Activated T-cell treated with anti-CD3 and anti-CD28 coated beads, Interleukin-2, amount 50 U/mL, for 4 hours (primary cell): ENCODE data around the gene SUPT16H. TPM values are rescaled to one million over a fixed set of nuclear protein-coding genes. Genes with fewer than 3 reads are reported as not detected.

Experiments used
- ATAC-seq, 2 donors: fragments of 200-7000 bp; cut with Tn5 transposase; one replicate each; pipeline ENCODE4 v1.10.0; 2021
- DNase-seq: peaks from one replicate; pipeline ENCODE4 v3.0.0-alpha.2; 2020
- H3K27me3 Mint-ChIP-seq: one replicate; pipeline ENCODE4 v1.8.0; 2021; ENCODE audit warnings: low read depth, mixed read lengths
- H3K36me3 Mint-ChIP-seq: one replicate; pipeline ENCODE4 v1.8.0; 2022; ENCODE audit warnings: mixed read lengths; ENCODE audit not compliant: insufficient read depth
- H3K4me1 Mint-ChIP-seq: one replicate; pipeline ENCODE4 v1.8.0; 2021; ENCODE audit warnings: low read depth, mixed read lengths
- H3K4me3 Mint-ChIP-seq: one replicate; pipeline ENCODE4 v1.8.0; 2021; ENCODE audit warnings: mild to moderate bottlenecking, moderate library complexity, mixed read lengths
- H3K9me3 Mint-ChIP-seq: one replicate; pipeline ENCODE4 v1.8.0; 2021; ENCODE audit warnings: mixed read lengths
- total RNA-seq, 3 donors: library from RNA; stranded (reverse); gene quantifications; one replicate each; pipeline ENCODE4 v1.2.1, GENCODE V29; 2021

The SUPT16H gene
- total RNA-seq, result 100 to 1,000 TPM; 166 to 187 (median 173) TPM

- H3K4me1 Mint-ChIP-seq, result peaks cover 38% of the 10 kb centered on the region
- H3K9me3 Mint-ChIP-seq, result no peaks in the 10 kb centered on the region
- H3K4me3 Mint-ChIP-seq, result peak within 1 kb of the TSS; percentile 95
- ATAC-seq (peak; percentile 89 to 90), DNase-seq (peak; percentile 92)
- no peaks in the 10 kb centered on the region for H3K27me3 Mint-ChIP-seq
- peaks cover 15% of the 10 kb centered on the region for H3K36me3 Mint-ChIP-seq
Observed at GRCh38 chr14:21383848-21384493, at the start of gene SUPT16H. SUPT16H (minus strand) TSS chr14:21384019; CDS start chr14:21383927, 92 bp downstream.

- no peaks in the 10 kb centered on the region for H3K27me3 Mint-ChIP-seq
- no peaks in the 10 kb centered on the region for H3K9me3 Mint-ChIP-seq
- DNase-seq, result no peak
- no peak overlapping the region for H3K4me3 Mint-ChIP-seq
- no peak for ATAC-seq
- peaks cover 34% of the 10 kb centered on the region for H3K4me1 Mint-ChIP-seq
- H3K36me3 Mint-ChIP-seq, result peaks cover 46% of the 10 kb centered on the region
Observed at GRCh38 chr14:21431126-21431525, 47.3 kb upstream of the SUPT16H start.

GRCh38 chr14:21428930-21429329 is 45.1 kb upstream of the SUPT16H start:
- Mint-ChIP-seq H3K4me1 (peaks cover 14% of the 10 kb centered on the region), H3K27me3 (no peaks in the 10 kb centered on the region), H3K9me3 (no peaks in the 10 kb centered on the region), H3K36me3 (peaks cover 48% of the 10 kb centered on the region), H3K4me3 (no peak overlapping the region)
- no peak for DNase-seq
- ATAC-seq, result no peak

- peaks cover 4% of the 10 kb centered on the region for H3K4me1 Mint-ChIP-seq
- H3K4me3 Mint-ChIP-seq, result no peak overlapping the region
- H3K9me3 Mint-ChIP-seq, result no peaks in the 10 kb centered on the region
- no peaks in the 10 kb centered on the region for H3K27me3 Mint-ChIP-seq
- no peak for ATAC-seq
- DNase-seq, result no peak
- peaks cover 48% of the 10 kb centered on the region for H3K36me3 Mint-ChIP-seq
Observed at GRCh38 chr14:21426692-21427091, 42.9 kb upstream of the SUPT16H start.

- H3K36me3 Mint-ChIP-seq, result peaks cover 26% of the 10 kb centered on the region
Observed at GRCh38 chr14:21419528-21419927, 35.7 kb upstream of the SUPT16H start.

GRCh38 chr14:21415329-21415728 is 31.5 kb upstream of the SUPT16H start:
- no peaks in the 10 kb centered on the region for H3K9me3 Mint-ChIP-seq
- no peak overlapping the region for H3K4me3 Mint-ChIP-seq
- peaks cover 39% of the 10 kb centered on the region for H3K36me3 Mint-ChIP-seq
- H3K4me1 Mint-ChIP-seq, result peaks cover 10% of the 10 kb centered on the region
- DNase-seq (no peak), ATAC-seq (no peak)
- H3K27me3 Mint-ChIP-seq, result no peaks in the 10 kb centered on the region

More at GRCh38 chr14:21419528-21419927, 35.7 kb upstream of the SUPT16H start:
- ATAC-seq, result no peak
- H3K27me3 Mint-ChIP-seq, result no peaks in the 10 kb centered on the region
- peaks cover 2% of the 10 kb centered on the region for H3K4me1 Mint-ChIP-seq
- DNase-seq, result no peak
- H3K4me3 Mint-ChIP-seq, result no peak overlapping the region
- H3K9me3 Mint-ChIP-seq, result no peaks in the 10 kb centered on the region

GRCh38 chr14:21414137-21414631 is 30.4 kb upstream of the SUPT16H start:
- H3K36me3 Mint-ChIP-seq, result peaks cover 45% of the 10 kb centered on the region

GRCh38 chr14:21408147-21408546 is 24.3 kb upstream of the SUPT16H start:
- ATAC-seq (no peak), DNase-seq (no peak)
- peaks cover 61% of the 10 kb centered on the region for H3K36me3 Mint-ChIP-seq
- H3K9me3 Mint-ChIP-seq, result no peaks in the 10 kb centered on the region
- H3K4me1 Mint-ChIP-seq, result no peaks in the 10 kb centered on the region
- H3K27me3 Mint-ChIP-seq, result no peaks in the 10 kb centered on the region
- H3K4me3 Mint-ChIP-seq, result no peak overlapping the region

More at GRCh38 chr14:21414137-21414631, 30.4 kb upstream of the SUPT16H start:
- Mint-ChIP-seq H3K4me1 (peaks cover 10% of the 10 kb centered on the region), H3K4me3 (no peak overlapping the region), H3K9me3 (no peaks in the 10 kb centered on the region), H3K27me3 (no peaks in the 10 kb centered on the region)
- ATAC-seq, result peak; percentile 85 to 91
- DNase-seq, result no peak

GRCh38 chr14:21406213-21406612 is 22.4 kb upstream of the SUPT16H start:
- no peak for DNase-seq
- H3K4me1 Mint-ChIP-seq, result no peaks in the 10 kb centered on the region
- H3K9me3 Mint-ChIP-seq, result no peaks in the 10 kb centered on the region
- no peaks in the 10 kb centered on the region for H3K27me3 Mint-ChIP-seq
- ATAC-seq, result no peak
- peaks cover 60% of the 10 kb centered on the region for H3K36me3 Mint-ChIP-seq
- H3K4me3 Mint-ChIP-seq, result no peak overlapping the region

GRCh38 chr14:21405097-21405496 is 21.3 kb upstream of the SUPT16H start:
- H3K9me3 Mint-ChIP-seq, result no peaks in the 10 kb centered on the region
- DNase-seq (no peak), ATAC-seq (no peak)
- H3K27me3 Mint-ChIP-seq, result no peaks in the 10 kb centered on the region
- no peaks in the 10 kb centered on the region for H3K4me1 Mint-ChIP-seq
- peaks cover 61% of the 10 kb centered on the region for H3K36me3 Mint-ChIP-seq
- no peak overlapping the region for H3K4me3 Mint-ChIP-seq

- H3K36me3 Mint-ChIP-seq, result peaks cover 49% of the 10 kb centered on the region
- H3K9me3 Mint-ChIP-seq, result no peaks in the 10 kb centered on the region
- no peaks in the 10 kb centered on the region for H3K4me1 Mint-ChIP-seq
- no peak for DNase-seq
- no peak overlapping the region for H3K4me3 Mint-ChIP-seq
- no peaks in the 10 kb centered on the region for H3K27me3 Mint-ChIP-seq
- no peak for ATAC-seq
Observed at GRCh38 chr14:21399311-21399870, 15.6 kb upstream of the SUPT16H start.

GRCh38 chr14:21398901-21399300 is 15.1 kb upstream of the SUPT16H start:
- H3K4me3 Mint-ChIP-seq, result no peak overlapping the region
- H3K36me3 Mint-ChIP-seq, result peaks cover 51% of the 10 kb centered on the region
- H3K9me3 Mint-ChIP-seq, result no peaks in the 10 kb centered on the region
- ATAC-seq (no peak), DNase-seq (no peak)
- no peaks in the 10 kb centered on the region for H3K4me1 Mint-ChIP-seq
- no peaks in the 10 kb centered on the region for H3K27me3 Mint-ChIP-seq

- H3K27me3 Mint-ChIP-seq, result no peaks in the 10 kb centered on the region
- no peaks in the 10 kb centered on the region for H3K9me3 Mint-ChIP-seq
- H3K4me1 Mint-ChIP-seq, result no peaks in the 10 kb centered on the region
- peaks cover 46% of the 10 kb centered on the region for H3K36me3 Mint-ChIP-seq
- DNase-seq (no peak), ATAC-seq (no peak)
- no peak overlapping the region for H3K4me3 Mint-ChIP-seq
Observed at GRCh38 chr14:21395450-21395849, 11.6 kb upstream of the SUPT16H start.

- no peak for DNase-seq
- peaks cover 15% of the 10 kb centered on the region for H3K36me3 Mint-ChIP-seq
- no peaks in the 10 kb centered on the region for H3K27me3 Mint-ChIP-seq
- peak overlapping the region; percentile 95 for H3K4me3 Mint-ChIP-seq
- H3K4me1 Mint-ChIP-seq, result peaks cover 31% of the 10 kb centered on the region
- ATAC-seq, result no peak
- H3K9me3 Mint-ChIP-seq, result no peaks in the 10 kb centered on the region
Observed at GRCh38 chr14:21385188-21385904, 1.5 kb upstream of the SUPT16H start.

GRCh38 chr14:21384494-21384851 is 654 bp upstream of the SUPT16H start:
- Mint-ChIP-seq H3K36me3 (peaks cover 15% of the 10 kb centered on the region), H3K4me3 (peak overlapping the region; percentile 95), H3K9me3 (no peaks in the 10 kb centered on the region), H3K4me1 (peaks cover 33% of the 10 kb centered on the region), H3K27me3 (no peaks in the 10 kb centered on the region)
- DNase-seq (no peak), ATAC-seq (peak; percentile 64)
